HEK293 (cell line): ENCODE results near the gene CAMSAP3.

Experiments
- CTCF ChIA-PET: fragments of 350-600 bp; formaldehyde crosslinking; extraction: SDS; loops from one replicate; lab custom pipeline; 2021; ENCODE audit warnings: antibody characterized with exemption; lab: Yijun Ruan, JAX
- POLR2A ChIA-PET: fragments of 300-600 bp; formaldehyde crosslinking; extraction: SDS; loops from one replicate; lab custom pipeline; 2020; ENCODE audit warnings: antibody characterized with exemption, inconsistent platforms; lab: Yijun Ruan, JAX
- H3K27ac ChIP-seq: fragments of 200-500 bp; sonication (Bioruptor generic); 2 replicates; pipeline ENCODE4 v1.5.1; 2014; ENCODE audit warnings: low read depth, low read length, control low read depth, inconsistent platforms; ENCODE audit errors: extremely low read depth
- H3K36me3 ChIP-seq, 2 experiments: fragments of 200-500 bp in 1 of 2; sonication (Bioruptor generic) in 1 of 2; 1 replicate in 1 of 2; 2 replicates in 1 of 2; pipeline ENCODE4 v1.5.1; 2014 to 2017; ENCODE audit warnings: inconsistent platforms in 2 of 2, low read length in 2 of 2; ENCODE audit not compliant: control insufficient read depth in 2 of 2, insufficient read depth in 1 of 2
- H3K4me1 ChIP-seq: fragments of 200-500 bp; sonication (Bioruptor generic); 2 replicates; pipeline ENCODE4 v1.5.1; 2014; ENCODE audit warnings: mild to moderate bottlenecking, low read length, inconsistent platforms; ENCODE audit not compliant: control insufficient read depth, insufficient read depth
- H3K4me3 ChIP-seq: 2 replicates; pipeline ENCODE4 v1.5.1; 2011; ENCODE audit warnings: low read depth, mild to moderate bottlenecking, control low read depth, low read length, moderate library complexity
- H3K9me3 ChIP-seq: fragments of 200-500 bp; sonication (Bioruptor generic); 2 replicates; pipeline ENCODE4 v1.5.1; 2014; ENCODE audit warnings: low read depth, low read length, inconsistent platforms; ENCODE audit not compliant: control insufficient read depth, insufficient read depth
- EGR2 ChIP-seq: fragments of 450-650 bp; formaldehyde crosslinking; IDR thresholded peaks from 2 replicates; pipeline ENCODE4 v1.5.1; 2016; ENCODE audit warnings: low read depth, missing biosample characterization, missing genetic modification characterization
- IKZF3 ChIP-seq: fragments of 450-650 bp; IDR thresholded peaks from 2 replicates; pipeline ENCODE4 v1.5.0; 2018; ENCODE audit warnings: missing biosample characterization, mild to moderate bottlenecking, missing genetic modification characterization, moderate library complexity
- SCRT2 ChIP-seq: fragments of 450-650 bp; formaldehyde crosslinking; IDR thresholded peaks from 2 replicates; pipeline ENCODE4 v1.5.1; 2016; ENCODE audit warnings: missing biosample characterization, missing genetic modification characterization
- ZBTB17 ChIP-seq: fragments of 450-650 bp; formaldehyde crosslinking; IDR thresholded peaks from 2 replicates; pipeline ENCODE4 v1.5.1; 2016; ENCODE audit warnings: missing biosample characterization, missing genetic modification characterization
- ZBTB8A ChIP-seq: fragments of 450-650 bp; formaldehyde crosslinking; IDR thresholded peaks from 2 replicates; pipeline ENCODE4 v1.5.1; 2016; ENCODE audit warnings: missing biosample characterization, missing genetic modification characterization
- ZFP3 ChIP-seq: fragments of 450-650 bp; formaldehyde crosslinking; IDR thresholded peaks from 2 replicates; pipeline ENCODE4 v1.5.1; 2016; ENCODE audit warnings: low read depth, missing biosample characterization, missing genetic modification characterization
- ZFP69B ChIP-seq: fragments of 450-650 bp; formaldehyde crosslinking; IDR thresholded peaks from 2 replicates; pipeline ENCODE4 v1.5.1; 2016; ENCODE audit warnings: missing biosample characterization, missing genetic modification characterization
- ZIC2 ChIP-seq: fragments of 450-650 bp; formaldehyde crosslinking; IDR thresholded peaks from 2 replicates; pipeline ENCODE4 v1.5.1; 2016; ENCODE audit warnings: missing biosample characterization, missing genetic modification characterization
- ZNF16 ChIP-seq: fragments of 450-650 bp; formaldehyde crosslinking; IDR thresholded peaks from 2 replicates; pipeline ENCODE4 v1.5.1; 2016; ENCODE audit warnings: low read depth, missing biosample characterization, missing genetic modification characterization
- ZNF2 ChIP-seq: fragments of 450-650 bp; formaldehyde crosslinking; IDR thresholded peaks from 2 replicates; pipeline ENCODE4 v1.5.1; 2016; ENCODE audit warnings: missing biosample characterization, missing genetic modification characterization
- ZNF335 ChIP-seq: fragments of 450-650 bp; formaldehyde crosslinking; conservative IDR thresholded peaks from 2 replicates; pipeline ENCODE4 v1.5.1; 2016; ENCODE audit warnings: missing biosample characterization, missing genetic modification characterization
- ZNF561 ChIP-seq: fragments of 450-650 bp; IDR thresholded peaks from 2 replicates; pipeline ENCODE4 v1.5.1; 2018; ENCODE audit warnings: missing biosample characterization, missing genetic modification characterization, borderline replicate concordance
- ZNF629 ChIP-seq: fragments of 450-650 bp; formaldehyde crosslinking; IDR thresholded peaks from 2 replicates; pipeline ENCODE4 v1.5.1; 2017; ENCODE audit warnings: missing biosample characterization, missing genetic modification characterization
- ZNF843 ChIP-seq: fragments of 450-650 bp; formaldehyde crosslinking; IDR thresholded peaks from 2 replicates; pipeline ENCODE4 v1.5.1; 2016; ENCODE audit warnings: missing biosample characterization, missing genetic modification characterization
- ZSCAN30 ChIP-seq: fragments of 450-650 bp; IDR thresholded peaks from 2 replicates; pipeline ENCODE4 v1.5.1; 2018; ENCODE audit warnings: missing biosample characterization, mild to moderate bottlenecking, missing genetic modification characterization, moderate library complexity
- TF ChIP-seq, protein P1 (sequence below): fragments of 450-650 bp; formaldehyde crosslinking; IDR thresholded peaks from 2 replicates; pipeline ENCODE4 v1.5.1; 2016; ENCODE audit warnings: missing biosample characterization, missing genetic modification characterization
- TF ChIP-seq, protein P2 (sequence below): fragments of 450-650 bp; formaldehyde crosslinking; IDR thresholded peaks from 2 replicates; pipeline ENCODE4 v1.5.1; 2016; ENCODE audit warnings: missing biosample characterization, missing genetic modification characterization
- TF ChIP-seq, protein P3 (sequence below): fragments of 450-650 bp; formaldehyde crosslinking; IDR thresholded peaks from 2 replicates; pipeline ENCODE4 v1.5.1; 2016; ENCODE audit warnings: missing biosample characterization, missing genetic modification characterization
- TF ChIP-seq, protein P4 (sequence below): fragments of 450-650 bp; formaldehyde crosslinking; IDR thresholded peaks from 2 replicates; pipeline ENCODE4 v1.5.1; 2016; ENCODE audit warnings: missing biosample characterization, missing genetic modification characterization
- TF ChIP-seq, protein P5 (sequence below): fragments of 450-650 bp; formaldehyde crosslinking; IDR thresholded peaks from 2 replicates; pipeline ENCODE4 v1.5.1; 2016; ENCODE audit warnings: missing biosample characterization, missing genetic modification characterization
- TF ChIP-seq, protein P6 (sequence below): fragments of 450-650 bp; formaldehyde crosslinking; IDR thresholded peaks from 2 replicates; pipeline ENCODE4 v1.5.1; 2016; ENCODE audit warnings: missing biosample characterization, missing genetic modification characterization
- TF ChIP-seq, protein P7 (sequence below): fragments of 450-650 bp; formaldehyde crosslinking; IDR thresholded peaks from 2 replicates; pipeline ENCODE4 v1.5.1; 2016; ENCODE audit warnings: missing biosample characterization, missing genetic modification characterization
- TF ChIP-seq, protein P8 (sequence below): fragments of 450-650 bp; formaldehyde crosslinking; IDR thresholded peaks from 2 replicates; pipeline ENCODE4 v1.5.1; 2016; ENCODE audit warnings: missing biosample characterization, missing genetic modification characterization, low read depth

Gene CAMSAP3

DNA sequence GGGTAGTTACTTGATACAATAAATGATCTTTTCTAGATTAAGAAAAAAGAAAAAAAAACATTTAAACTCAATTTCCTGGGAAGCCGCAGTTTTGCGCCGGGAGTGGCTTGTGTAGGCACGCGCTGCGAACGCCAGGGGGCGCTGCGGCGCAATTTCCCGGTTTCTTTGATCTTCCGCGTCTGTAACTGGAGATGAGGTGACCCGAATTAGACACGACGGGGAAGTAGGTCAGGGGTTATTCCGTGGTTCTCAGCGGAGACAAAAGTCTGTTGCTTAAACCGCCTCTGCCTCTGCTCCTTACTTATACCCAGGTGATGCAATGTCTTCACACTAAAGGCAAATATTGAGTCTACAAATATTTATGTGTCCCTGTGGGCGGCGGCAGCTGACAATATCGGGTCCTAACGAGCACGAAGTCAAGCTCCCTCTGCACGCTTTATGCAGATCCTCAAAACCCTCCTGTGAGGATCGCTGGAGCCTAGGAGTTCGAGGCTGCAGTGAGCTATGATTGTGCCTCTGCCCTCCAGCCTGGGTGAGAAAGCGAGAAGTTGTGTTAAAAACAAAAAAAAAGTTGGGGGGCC lies 56.5 kb downstream of the CAMSAP3 start:
- ChIA-PET POLR2A (interaction anchor here (0.6 kb wide), 1 partner anchor 66 kb away, joined by 7 read pairs; no protein-coding TSS in a partner anchor), CTCF (interaction anchor here (0.5 to 3.4 kb wide), 17 partner anchors 9 to 298 kb away, joined by 3 to 14 read pairs (median 4); partner anchors contain the start of genes CAMSAP3, MCEMP1 and TRAPPC5)
- Histone ChIP-seq H3K4me1 (no peaks in the 10 kb centered on the region), H3K4me3 (peak overlapping the region; percentile 16; the same call in 1 of the 2 replicates), H3K27ac (no peak overlapping the region; the same call in 1 of the 2 replicates), H3K36me3 (no peaks in the 10 kb centered on the region), H3K9me3 (no peaks in the 10 kb centered on the region)
- TF ChIP-seq SCRT2 (peak; percentile 59), ZNF335 (tag by site-specific recombination) (peak; percentile 87), ZSCAN30 (tag by site-specific recombination) (peak; percentile 62; the same call in 1 of the 2 replicates), ZBTB8A (tag by site-specific recombination) (peak; percentile 38; the same call in 1 of the 2 replicates), ZFP3 (tag by site-specific recombination) (peak; percentile 45; the same call in 1 of the 2 replicates), ZIC2 (tag by site-specific recombination) (peak; percentile 40; the same call in 1 of the 2 replicates), ZNF629 (tag by site-specific recombination) (peak; percentile 75), ZNF561 (tag by site-specific recombination) (0 out of 2 replicates have a peak, but pooled peaks have one; percentile 85), ZBTB17 (peak; percentile 58), EGR2 (tag by site-specific recombination) (peak; percentile 52), ZNF16 (tag by site-specific recombination) (no peak), ZNF2 (tag by site-specific recombination) (peak; percentile 90; the same call in 1 of the 2 replicates), IKZF3 (tag by site-specific recombination) (peak; percentile 85), ZFP69B (peak; percentile 17; the same call in 1 of the 2 replicates), ZNF843 (tag by site-specific recombination) (peak; percentile 52; the same call in 1 of the 2 replicates)
- TF ChIP-seq, protein P1, sequence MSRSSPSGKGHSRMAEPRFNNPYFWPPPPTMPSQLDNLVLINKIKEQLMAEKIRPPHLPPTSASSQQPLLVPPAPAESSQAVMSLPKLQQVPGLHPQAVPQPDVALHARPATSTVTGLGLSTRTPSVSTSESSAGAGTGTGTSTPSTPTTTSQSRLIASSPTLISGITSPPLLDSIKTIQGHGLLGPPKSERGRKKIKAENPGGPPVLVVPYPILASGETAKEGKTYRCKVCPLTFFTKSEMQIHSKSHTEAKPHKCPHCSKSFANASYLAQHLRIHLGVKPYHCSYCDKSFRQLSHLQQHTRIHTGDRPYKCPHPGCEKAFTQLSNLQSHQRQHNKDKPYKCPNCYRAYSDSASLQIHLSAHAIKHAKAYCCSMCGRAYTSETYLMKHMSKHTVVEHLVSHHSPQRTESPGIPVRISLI (tag by site-specific recombination) = peak; percentile 67; the same call in 1 of the 2 replicates
- TF ChIP-seq, protein P2, sequence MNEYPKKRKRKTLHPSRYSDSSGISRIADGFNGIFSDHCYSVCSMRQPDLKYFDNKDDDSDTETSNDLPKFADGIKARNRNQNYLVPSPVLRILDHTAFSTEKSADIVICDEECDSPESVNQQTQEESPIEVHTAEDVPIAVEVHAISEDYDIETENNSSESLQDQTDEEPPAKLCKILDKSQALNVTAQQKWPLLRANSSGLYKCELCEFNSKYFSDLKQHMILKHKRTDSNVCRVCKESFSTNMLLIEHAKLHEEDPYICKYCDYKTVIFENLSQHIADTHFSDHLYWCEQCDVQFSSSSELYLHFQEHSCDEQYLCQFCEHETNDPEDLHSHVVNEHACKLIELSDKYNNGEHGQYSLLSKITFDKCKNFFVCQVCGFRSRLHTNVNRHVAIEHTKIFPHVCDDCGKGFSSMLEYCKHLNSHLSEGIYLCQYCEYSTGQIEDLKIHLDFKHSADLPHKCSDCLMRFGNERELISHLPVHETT (tag by site-specific recombination) = peak; percentile 67; the same call in 1 of the 2 replicates
- TF ChIP-seq, protein P3, sequence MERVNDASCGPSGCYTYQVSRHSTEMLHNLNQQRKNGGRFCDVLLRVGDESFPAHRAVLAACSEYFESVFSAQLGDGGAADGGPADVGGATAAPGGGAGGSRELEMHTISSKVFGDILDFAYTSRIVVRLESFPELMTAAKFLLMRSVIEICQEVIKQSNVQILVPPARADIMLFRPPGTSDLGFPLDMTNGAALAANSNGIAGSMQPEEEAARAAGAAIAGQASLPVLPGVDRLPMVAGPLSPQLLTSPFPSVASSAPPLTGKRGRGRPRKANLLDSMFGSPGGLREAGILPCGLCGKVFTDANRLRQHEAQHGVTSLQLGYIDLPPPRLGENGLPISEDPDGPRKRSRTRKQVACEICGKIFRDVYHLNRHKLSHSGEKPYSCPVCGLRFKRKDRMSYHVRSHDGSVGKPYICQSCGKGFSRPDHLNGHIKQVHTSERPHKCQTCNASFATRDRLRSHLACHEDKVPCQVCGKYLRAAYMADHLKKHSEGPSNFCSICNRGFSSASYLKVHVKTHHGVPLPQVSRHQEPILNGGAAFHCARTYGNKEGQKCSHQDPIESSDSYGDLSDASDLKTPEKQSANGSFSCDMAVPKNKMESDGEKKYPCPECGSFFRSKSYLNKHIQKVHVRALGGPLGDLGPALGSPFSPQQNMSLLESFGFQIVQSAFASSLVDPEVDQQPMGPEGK = peak; percentile 63
- TF ChIP-seq, protein P4, sequence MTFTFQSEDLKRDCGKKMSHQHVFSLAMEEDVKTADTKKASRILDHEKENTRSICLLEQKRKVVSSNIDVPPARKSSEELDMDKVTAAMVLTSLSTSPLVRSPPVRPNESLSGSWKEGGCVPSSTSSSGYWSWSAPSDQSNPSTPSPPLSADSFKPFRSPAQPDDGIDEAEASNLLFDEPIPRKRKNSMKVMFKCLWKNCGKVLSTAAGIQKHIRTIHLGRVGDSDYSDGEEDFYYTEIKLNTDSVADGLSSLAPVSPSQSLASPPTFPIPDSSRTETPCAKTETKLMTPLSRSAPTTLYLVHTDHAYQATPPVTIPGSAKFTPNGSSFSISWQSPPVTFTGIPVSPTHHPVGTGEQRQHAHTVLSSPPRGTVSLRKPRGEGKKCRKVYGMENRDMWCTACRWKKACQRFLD = no peak
- TF ChIP-seq, protein P5, sequence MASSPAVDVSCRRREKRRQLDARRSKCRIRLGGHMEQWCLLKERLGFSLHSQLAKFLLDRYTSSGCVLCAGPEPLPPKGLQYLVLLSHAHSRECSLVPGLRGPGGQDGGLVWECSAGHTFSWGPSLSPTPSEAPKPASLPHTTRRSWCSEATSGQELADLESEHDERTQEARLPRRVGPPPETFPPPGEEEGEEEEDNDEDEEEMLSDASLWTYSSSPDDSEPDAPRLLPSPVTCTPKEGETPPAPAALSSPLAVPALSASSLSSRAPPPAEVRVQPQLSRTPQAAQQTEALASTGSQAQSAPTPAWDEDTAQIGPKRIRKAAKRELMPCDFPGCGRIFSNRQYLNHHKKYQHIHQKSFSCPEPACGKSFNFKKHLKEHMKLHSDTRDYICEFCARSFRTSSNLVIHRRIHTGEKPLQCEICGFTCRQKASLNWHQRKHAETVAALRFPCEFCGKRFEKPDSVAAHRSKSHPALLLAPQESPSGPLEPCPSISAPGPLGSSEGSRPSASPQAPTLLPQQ (tag by site-specific recombination) = peak; percentile 66; the same call in 1 of the 2 replicates
- TF ChIP-seq, protein P6, sequence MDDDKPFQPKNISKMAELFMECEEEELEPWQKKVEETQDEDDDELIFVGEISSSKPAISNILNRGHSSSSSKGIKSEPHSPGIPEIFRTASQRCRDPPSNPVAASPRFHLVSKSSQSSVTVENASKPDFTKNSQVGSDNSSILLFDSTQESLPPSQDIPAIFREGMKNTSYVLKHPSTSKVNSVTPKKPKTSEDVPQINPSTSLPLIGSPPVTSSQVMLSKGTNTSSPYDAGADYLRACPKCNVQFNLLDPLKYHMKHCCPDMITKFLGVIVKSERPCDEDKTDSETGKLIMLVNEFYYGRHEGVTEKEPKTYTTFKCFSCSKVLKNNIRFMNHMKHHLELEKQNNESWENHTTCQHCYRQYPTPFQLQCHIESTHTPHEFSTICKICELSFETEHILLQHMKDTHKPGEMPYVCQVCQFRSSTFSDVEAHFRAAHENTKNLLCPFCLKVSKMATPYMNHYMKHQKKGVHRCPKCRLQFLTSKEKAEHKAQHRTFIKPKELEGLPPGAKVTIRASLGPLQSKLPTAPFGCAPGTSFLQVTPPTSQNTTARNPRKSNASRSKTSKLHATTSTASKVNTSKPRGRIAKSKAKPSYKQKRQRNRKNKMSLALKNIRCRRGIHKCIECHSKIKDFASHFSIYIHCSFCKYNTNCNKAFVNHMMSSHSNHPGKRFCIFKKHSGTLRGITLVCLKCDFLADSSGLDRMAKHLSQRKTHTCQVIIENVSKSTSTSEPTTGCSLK (tag by site-specific recombination) = no peak
- TF ChIP-seq, protein P7, sequence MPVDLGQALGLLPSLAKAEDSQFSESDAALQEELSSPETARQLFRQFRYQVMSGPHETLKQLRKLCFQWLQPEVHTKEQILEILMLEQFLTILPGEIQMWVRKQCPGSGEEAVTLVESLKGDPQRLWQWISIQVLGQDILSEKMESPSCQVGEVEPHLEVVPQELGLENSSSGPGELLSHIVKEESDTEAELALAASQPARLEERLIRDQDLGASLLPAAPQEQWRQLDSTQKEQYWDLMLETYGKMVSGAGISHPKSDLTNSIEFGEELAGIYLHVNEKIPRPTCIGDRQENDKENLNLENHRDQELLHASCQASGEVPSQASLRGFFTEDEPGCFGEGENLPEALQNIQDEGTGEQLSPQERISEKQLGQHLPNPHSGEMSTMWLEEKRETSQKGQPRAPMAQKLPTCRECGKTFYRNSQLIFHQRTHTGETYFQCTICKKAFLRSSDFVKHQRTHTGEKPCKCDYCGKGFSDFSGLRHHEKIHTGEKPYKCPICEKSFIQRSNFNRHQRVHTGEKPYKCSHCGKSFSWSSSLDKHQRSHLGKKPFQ (tag by site-specific recombination) = peak; percentile 33; the same call in 1 of the 2 replicates
- TF ChIP-seq, protein P8, sequence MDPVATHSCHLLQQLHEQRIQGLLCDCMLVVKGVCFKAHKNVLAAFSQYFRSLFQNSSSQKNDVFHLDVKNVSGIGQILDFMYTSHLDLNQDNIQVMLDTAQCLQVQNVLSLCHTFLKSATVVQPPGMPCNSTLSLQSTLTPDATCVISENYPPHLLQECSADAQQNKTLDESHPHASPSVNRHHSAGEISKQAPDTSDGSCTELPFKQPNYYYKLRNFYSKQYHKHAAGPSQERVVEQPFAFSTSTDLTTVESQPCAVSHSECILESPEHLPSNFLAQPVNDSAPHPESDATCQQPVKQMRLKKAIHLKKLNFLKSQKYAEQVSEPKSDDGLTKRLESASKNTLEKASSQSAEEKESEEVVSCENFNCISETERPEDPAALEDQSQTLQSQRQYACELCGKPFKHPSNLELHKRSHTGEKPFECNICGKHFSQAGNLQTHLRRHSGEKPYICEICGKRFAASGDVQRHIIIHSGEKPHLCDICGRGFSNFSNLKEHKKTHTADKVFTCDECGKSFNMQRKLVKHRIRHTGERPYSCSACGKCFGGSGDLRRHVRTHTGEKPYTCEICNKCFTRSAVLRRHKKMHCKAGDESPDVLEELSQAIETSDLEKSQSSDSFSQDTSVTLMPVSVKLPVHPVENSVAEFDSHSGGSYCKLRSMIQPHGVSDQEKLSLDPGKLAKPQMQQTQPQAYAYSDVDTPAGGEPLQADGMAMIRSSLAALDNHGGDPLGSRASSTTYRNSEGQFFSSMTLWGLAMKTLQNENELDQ (tag by site-specific recombination) = no peak
